Sciatic nerve (tissue), 2 donors: Measurements from ENCODE around the gene TTC19. TPM values are rescaled to one million over a fixed set of nuclear protein-coding genes. Genes with fewer than 3 reads are reported as not detected.

ENCODE experiments used
- ATAC-seq: fragments of 200-7000 bp; cut with Tn5 transposase; one replicate; pipeline ENCODE4 v1.9.1; 2020; ENCODE audit warnings: mild to moderate bottlenecking, moderate library complexity
- DNase-seq: peaks from one replicate; pipeline ENCODE4 v3.0.0-alpha.2; 2020; ENCODE audit warnings: low spot score
- intact Hi-C: fragments of 100-400 bp; cut with DNase I; formaldehyde crosslinking; loops from one replicate; pipeline ENCODE4 v1.14.2; 2022
- total RNA-seq: library from RNA; stranded (reverse); fragmentation: NEBNext Ultra II Directional; extraction: Animal tissue kit (Norgen Biotek cat#: 25700); gene quantifications from one replicate; pipeline ENCODE4 v1.2.1, GENCODE V29; 2021
- donor health status: DM: no; HTN: no; CAD: no.
- donor health status: DM: no; HTN: no; CAD: no.

The TTC19 gene, protein sequence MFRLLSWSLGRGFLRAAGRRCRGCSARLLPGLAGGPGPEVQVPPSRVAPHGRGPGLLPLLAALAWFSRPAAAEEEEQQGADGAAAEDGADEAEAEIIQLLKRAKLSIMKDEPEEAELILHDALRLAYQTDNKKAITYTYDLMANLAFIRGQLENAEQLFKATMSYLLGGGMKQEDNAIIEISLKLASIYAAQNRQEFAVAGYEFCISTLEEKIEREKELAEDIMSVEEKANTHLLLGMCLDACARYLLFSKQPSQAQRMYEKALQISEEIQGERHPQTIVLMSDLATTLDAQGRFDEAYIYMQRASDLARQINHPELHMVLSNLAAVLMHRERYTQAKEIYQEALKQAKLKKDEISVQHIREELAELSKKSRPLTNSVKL
- 32.9 TPM for total RNA-seq

DNA sequence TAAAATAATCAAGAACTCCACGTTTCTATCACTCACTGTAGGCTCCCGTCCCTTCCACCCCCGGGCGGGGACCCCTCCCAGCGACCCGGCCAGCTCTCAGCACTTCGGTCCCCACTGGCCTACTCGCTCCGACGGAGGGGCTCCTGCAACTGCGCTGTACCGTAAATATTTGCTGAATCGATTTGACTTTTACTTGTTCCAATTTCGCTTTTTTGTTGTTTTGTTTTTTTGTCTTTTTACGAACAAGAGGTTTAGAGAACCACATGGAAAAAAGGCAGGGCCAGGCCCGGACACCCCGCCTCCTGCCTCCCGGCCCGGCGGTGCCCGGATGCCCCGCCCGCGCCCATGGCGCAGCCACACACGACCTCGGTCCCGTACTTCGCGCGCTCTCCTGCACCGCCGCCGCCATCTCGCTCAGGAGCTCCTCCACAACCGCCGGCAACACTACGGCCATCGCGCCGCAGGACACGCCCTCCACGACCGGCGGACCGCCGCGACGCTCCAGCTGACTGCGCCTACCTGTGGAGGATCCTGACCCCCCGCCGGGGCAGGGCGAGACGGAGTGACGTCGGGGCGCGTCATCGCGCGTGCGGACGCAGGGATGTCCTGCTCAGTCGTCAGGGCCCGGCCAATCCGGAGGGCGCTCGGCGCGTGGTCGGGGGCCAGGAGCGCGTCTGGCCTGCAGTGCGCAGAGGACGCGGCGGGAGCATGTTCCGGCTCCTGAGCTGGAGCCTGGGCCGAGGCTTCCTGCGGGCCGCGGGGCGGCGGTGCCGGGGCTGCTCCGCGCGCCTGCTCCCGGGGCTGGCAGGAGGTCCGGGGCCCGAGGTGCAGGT is at the start of gene TTC19, which contains the start of gene ZSWIM7:
TTC19 (plus strand) TSS at position 684 of the 833 bp plus-strand sequence; CDS start at position 709, 25 bp downstream.
ZSWIM7 (minus strand) TSS at position 564 of the 833 bp plus-strand sequence; CDS start at position 454, 110 bp downstream.
- intact Hi-C loops = no loop called here
- ATAC-seq = peak; percentile 98
- peak; percentile 97 for DNase-seq

DNA sequence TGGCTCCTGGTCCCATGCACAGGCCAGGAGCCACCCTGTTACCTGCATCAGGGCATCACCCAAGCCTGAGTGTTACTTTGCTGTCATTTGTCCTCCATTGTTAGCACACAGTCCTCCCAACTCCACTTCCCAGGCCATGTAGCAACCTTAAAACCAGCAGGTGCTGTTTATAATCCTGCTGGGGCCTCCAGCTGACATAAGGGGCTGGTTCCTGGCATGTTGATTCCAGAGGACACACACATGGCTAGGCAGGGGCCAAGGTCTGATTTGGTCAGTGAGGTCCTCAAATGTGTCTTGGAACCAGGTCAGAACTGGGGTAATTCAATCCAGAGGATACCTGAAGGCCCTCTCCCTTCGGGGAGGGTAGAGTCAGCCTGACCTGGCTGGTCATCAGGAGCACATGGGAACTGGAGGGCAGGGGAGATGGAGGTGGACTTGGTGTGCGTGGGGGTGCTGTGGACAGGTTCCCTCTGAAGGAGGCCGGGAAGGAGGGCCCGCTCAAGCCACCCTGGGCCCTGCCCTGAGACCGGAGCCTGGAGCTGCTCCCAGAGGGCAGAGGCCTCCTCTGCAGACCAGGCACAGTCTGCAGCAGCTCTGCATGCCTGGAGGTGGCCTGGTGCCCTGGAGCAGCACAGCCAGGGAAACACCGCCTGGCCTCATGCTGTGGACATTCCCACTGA is 48.1 kb upstream of the TTC19 start:
- ATAC-seq = no peak
- intact Hi-C loops = no loop called here
- peak; percentile 39 for DNase-seq

DNA sequence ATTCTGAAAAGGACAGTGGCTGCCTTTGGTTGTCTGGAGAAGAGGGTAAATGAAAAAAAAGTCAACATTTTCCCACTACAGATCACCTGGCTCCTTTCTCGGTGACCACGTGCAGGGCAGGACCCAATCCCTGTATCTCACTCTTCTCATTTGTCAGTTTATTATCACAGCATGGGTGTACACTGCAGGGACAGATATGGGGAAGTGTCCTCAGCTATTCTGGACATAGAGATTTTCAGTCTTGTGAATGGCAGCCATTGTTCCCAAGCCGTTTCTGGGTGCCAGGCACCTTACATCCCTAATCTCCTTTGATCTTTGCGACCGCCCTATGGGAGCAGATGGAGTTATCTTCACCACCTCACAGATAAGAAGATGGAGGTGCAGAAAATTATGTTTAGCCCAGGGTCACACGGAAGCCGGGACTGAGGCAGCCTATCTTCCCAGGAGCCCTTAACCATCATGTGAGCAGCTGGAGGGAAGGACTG is 47.5 kb upstream of the TTC19 start:
- intact Hi-C loops = no loop called here
- no peak for DNase-seq
- no peak for ATAC-seq

DNA sequence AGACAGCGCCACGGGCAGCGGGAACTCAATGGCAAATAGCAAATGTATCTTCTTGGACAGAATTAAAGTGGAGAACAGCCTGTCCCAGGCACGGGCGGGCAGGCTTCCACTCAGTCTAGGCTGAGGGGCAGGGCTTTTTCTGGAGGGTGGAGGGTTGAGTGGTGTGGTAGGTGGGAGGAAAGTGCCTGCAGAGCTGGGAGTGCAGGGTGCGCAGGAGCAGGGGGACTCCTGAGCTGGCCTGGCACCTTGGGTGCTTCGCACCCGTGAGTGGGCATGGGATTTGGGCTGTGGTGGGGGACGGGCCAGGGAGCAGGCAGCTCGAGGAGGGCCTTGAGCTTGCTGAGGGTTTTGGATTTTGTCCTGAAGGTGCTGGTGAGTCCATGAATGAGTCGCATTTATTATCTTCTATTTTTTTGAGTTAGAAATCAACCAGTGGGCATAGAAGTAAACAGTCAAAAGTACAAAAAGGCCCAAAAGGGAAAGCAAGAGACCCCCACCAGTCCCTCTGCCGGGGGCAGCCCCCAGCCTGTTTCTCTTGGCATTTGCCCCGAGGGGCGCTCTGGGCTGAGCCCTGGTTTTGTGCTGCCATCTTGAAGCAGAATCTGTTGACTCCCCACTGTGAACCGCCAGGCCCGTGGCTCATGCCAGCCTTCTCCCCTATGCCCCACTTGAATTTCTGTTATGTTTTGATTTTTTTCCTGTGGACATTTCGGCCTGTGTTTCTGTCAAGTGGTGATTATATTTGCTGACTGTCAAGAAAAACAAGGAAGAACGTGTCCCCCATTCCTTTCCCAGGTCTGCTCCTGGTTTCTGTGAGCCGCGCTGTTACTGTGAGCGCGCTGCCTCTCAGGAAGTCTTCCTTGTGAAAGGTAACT is 46.5 kb upstream of the TTC19 start:
- DNase-seq = no peak
- intact Hi-C loops = no loop called here
- ATAC-seq = no peak

DNA sequence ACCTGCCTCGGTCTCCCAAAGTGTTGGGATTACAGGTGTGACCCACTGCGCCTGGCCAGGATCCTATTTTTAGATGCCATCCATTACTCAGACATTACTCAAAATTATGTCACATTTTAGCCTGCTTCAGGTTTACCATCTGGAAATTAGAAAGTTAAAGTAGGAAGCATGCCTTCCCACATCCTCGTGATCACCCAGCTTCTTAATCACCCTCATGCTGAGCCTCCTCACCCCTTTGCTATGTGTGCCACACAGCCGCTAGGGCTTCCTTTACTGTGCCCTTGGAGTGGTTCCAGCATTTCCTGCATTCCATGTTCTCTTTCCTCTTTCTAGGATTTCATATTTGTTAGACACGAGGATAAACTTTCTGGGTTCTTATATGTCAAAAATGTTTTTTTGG is 45.4 kb upstream of the TTC19 start:
- DNase-seq (no peak), ATAC-seq (no peak)

DNA sequence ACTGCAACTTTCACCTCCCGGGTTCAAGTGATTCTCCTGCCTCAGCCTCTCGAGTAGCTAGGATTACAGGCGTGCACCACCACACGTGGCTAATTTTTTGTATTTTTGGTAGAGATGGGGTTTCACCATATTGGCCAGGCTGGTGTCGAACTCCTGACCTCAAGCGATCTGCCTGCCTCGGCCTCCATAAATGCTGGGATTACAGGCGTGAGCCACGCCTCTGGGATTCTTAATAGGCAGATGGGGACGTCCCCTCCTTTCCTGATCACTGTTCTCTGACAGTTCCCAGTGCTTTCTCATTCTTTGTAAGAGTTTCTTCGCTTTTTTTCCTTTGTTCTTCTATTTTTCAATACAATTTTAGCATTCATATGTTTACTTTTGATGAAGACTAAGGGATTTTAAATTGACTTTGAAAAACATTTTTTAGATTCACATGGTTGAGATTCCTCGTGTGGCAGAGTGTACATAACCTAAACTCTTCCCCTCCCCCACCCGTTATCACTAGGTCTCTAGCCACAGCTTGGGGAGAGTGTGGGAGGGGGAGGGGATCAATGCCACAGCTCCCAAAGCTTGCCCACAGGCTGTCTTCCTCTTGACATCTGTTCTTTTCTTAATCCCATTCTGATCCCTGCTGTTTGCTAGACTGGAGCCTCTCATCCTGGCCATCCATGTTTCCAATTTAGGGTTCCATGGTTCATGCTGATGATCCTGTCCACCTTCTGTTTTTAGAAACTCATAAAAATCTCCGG is 43.7 kb upstream of the TTC19 start:
- intact Hi-C loops = no loop called here
- no peak for DNase-seq
- ATAC-seq = no peak

More for the DNA sequence above, 45.4 kb upstream of the TTC19 start:
- intact Hi-C loops = no loop called here

DNA sequence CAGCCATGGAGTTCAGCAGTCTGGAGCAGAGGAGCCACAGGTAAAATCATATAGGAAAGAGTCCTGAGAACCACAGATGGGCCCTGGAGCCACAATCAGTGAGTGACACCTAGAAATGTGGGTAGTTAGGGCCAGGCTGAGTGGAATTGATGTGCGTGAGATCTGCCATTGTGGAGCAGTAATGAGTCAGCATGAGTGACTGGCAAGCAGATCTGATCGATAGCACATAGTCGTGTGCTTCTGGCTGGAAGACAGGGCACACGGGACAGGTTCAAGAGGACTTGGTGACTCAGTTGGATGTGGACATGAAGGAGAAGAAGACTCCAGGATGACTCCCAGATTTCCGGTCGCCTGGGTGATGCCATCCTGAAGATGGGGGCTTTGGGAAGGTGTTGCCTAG is 42.4 kb upstream of the TTC19 start:
- intact Hi-C loops = no loop called here
- no peak for ATAC-seq
- no peak for DNase-seq

DNA sequence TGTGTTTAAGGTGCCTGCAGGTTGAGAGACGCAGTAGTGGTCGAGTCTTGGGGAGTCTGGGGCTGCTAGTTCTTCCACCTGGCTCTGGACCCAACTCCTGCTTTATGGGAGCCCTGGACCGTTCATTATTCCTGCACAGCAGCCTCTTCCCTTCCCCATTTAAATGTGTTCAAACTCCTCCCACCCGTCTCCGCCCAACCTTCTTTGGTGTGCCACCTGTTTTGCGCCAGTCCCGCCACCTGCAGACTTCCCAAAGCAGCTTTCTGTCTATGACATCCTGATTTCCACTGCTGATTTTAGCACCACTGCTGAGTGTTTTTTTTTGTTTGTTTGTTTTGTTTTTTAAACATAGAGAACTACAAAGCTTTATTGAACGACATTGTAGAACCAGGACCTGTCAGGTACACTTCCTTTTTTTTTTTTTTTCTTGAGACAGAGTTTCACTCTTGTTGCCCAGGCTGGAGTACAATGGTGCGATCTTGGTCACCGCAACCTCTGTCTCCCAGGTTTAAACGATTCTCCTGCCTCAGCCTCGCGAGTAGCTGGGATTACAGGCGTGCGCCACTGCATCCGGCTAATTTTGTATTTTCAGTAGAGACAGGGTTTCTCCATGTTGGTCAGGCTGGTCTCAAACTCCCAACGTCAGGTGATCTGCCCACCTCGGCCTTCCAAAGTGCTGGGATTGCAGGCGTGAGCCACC is 41.9 kb upstream of the TTC19 start:
- no peak for ATAC-seq
- intact Hi-C loops = no loop called here

DNA sequence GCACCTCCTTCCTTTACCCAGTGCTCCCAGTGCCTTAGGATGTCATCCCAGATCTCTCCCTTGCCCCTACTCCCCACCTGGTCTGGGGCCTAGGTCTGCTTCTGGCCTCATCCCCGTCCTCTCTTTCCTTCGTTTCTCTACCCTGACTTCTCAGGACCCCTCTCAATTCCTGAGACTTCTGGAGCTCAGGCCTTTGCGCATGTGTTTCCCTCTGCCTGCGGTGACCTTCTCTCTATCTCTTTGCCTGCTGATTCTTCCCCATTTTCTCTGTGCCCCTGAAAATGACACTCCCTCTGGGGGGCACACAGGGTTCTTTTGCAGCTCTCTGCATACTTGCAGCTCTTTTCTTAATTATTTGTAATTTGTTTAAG is 41.2 kb upstream of the TTC19 start:
- intact Hi-C loops = no loop called here
- DNase-seq (no peak), ATAC-seq (peak; percentile 20)

More for the DNA sequence above, 41.9 kb upstream of the TTC19 start:
- DNase-seq = no peak

DNA sequence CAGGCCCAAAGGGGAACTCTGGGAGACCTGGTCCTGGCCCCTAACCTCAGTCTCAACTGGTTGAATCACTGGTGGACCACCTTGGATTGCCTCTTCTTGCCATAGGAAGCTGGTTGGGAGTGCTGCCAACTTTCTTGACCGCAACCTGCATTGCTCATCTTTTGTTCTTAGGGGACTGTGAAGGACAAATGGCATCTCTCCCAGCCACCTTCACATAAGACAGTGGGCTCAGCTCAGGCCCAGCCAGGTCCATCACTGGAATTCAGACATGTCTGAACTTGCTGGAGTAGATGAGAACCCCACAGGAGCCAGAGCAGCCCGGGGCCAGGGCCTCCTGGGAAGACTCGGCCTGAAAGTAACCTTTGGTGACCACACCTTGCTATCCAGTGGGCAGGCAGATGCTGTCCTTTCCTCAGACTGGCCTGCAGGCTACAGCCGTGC is 35.9 kb upstream of the TTC19 start:
- intact Hi-C loops = no loop called here

DNA sequence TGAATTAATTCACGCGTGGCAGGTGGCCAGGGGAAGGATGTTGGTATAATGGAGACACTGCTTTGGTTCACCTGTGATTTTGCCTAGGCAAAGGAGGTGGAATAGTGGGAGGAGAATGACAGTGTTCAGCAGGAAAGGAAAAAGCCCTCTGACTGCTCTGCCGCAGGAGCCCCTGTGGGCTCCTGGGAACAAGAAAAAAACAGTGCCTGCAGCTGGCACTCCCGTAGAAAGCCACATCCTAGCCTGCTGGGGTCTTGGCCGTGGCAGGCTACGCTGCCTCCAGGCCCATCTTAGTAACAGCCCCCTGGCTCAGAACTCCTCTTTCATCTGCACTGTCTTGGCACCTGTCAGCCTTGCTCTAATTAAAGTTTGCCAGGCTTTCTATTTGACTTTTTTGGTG is 34.1 kb upstream of the TTC19 start:
- DNase-seq (no peak), ATAC-seq (no peak)
- intact Hi-C loops = no loop called here

More for the DNA sequence above, 35.9 kb upstream of the TTC19 start:
- DNase-seq (no peak), ATAC-seq (no peak)

DNA sequence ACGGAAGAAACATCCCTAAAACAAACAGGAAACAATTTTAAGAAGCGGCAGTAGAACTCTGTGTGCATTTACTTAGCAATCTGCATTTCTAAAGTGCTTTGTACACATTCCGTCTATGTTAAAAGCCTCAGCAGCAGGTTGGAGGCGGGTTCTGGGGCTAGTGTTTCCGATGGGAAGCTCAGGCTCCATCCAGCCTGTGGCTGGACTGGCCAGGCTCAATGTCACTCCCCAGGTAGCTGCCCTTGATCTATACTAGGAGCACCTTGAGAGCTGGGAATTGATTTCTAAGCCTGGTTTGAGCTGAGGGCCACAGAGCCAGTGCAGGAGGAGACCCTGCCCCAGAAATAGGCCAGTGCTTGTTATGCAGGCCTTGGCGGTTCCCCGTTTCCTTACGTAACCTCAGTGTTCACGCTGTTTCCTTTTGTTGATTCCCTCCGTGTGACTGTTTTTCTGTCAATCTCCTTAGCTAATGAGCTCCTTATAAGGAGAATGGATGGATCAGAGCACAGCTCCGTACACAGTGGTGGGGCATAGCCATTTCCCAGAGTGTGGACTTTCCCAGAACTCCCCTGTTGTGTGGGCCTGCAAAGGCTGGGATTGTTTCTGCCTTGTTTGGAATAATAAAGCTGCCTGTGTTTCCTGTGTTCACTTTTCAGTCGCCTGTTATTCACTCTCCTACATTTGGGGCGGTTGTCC is 33.3 kb upstream of the TTC19 start:
- intact Hi-C loops = no loop called here
- peak; percentile 58 for ATAC-seq
- DNase-seq = no peak

DNA sequence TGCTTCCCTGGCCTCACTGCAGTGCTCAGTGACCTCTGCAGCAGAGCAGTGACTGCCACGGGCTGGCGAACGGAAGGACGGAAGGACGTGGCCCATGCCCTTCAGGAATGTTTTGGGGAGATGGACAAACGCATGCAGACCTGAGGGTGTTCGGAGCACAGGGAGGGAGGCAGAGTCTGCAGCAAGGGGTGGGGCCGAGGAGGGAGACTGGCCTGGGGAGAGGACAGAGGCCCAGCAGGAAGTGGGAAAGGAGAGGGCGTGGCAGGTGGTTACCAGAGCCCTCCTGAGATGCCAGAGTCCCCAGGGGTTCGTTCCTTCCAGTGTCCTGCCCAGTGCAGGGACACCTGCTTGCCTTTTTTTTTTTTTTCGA is 32.8 kb upstream of the TTC19 start:
- intact Hi-C loops = no loop called here
- DNase-seq (no peak), ATAC-seq (peak; percentile 38)

DNA sequence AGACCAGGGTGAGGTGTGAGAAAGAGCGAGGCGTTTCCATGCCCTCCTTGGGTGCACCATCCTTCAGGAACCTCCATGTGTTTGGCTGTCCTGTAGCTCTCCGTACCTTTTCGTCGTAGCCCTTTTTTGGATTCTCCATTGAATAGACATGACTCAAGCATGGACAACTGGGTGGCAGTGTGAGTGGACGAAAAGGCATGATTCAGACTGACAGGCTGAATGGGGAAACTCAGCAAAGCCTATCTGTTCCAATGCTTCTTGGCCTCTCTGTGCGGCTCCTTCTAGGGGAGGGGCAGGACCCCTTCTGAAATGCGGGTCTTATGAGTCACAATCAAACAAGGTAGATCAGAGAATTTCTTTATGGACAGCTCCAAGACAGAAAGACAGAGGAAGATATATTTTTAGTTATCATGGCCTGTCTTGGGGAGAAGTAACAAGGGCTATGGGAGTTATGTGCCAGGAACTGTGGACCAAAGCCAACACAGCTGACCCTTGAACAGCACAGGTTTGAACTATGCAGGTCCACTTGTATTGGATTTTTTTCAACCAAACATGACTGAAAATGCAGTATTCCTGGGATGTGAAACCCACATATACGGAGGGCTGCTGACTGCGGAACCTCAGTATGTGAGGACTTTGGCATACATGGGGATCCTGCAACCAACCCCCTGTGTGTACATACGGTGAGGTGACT is 31.8 kb upstream of the TTC19 start:
- ATAC-seq = no peak
- intact Hi-C loops = no loop called here
- DNase-seq = no peak

DNA sequence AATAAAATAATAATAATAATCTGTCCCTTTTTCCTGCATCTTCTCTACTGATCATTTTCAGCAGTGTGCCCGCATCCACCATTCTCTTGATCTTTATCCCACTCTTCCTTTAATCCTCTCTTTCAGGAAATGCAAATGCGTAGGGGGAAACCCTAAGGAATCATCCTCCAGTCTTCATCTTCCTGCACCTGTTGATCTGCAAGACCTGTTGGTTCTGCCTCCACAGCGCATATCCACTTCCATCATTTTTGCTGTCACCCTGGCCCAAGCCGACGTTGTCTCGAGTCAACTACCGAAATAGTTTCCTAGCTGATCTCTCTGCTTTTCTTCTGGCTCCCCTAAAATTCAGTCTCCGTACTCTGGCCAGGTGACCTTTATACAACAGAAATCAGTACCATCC is 30.2 kb upstream of the TTC19 start:
- intact Hi-C loops = no loop called here
- DNase-seq = no peak
- ATAC-seq = no peak

DNA sequence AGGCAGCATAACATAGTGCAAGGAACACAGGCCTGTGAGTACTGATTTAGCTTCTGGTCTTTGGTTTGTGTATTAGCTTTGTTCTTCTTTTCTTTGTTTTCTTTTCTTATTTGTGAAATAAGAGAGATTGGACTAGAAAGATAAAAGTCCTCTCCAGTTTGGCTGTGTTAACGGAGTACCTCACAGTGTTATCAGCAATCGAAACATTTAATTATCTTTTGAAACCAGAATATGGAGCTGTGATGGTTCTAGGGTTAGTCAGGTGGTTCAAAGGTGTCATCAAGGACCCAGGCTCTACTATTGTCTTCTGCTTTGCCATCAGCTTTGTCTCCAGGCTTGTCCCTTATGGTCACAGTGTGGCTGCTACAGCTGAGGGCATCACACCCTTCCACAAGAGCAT is 29.1 kb upstream of the TTC19 start:
- DNase-seq (no peak), ATAC-seq (no peak)

More for the DNA sequence above, 29.1 kb upstream of the TTC19 start:
- intact Hi-C loops = no loop called here
